OCI-LY7 (cell line): Measurements from ENCODE around the gene HYCC1.

Source experiments
- EZH2phosphoT487 ChIP-seq: fragments of 200-600 bp; sonication (generic); IDR thresholded peaks from 2 replicates; pipeline ENCODE4 v1.6.1; 2018; ENCODE audit warnings: low read depth, borderline replicate concordance, mild to moderate bottlenecking, mixed run types, antibody characterized with exemption, low read length, moderate library complexity, mixed read lengths
- TF ChIP-seq, protein P1 (sequence below): fragments of 200-600 bp; sonication (generic); conservative IDR thresholded peaks from 2 replicates; pipeline ENCODE4 v1.5.1; 2014; ENCODE audit warnings: mild to moderate bottlenecking, antibody characterized with exemption, low read length, moderate library complexity, mixed read lengths

DNA sequence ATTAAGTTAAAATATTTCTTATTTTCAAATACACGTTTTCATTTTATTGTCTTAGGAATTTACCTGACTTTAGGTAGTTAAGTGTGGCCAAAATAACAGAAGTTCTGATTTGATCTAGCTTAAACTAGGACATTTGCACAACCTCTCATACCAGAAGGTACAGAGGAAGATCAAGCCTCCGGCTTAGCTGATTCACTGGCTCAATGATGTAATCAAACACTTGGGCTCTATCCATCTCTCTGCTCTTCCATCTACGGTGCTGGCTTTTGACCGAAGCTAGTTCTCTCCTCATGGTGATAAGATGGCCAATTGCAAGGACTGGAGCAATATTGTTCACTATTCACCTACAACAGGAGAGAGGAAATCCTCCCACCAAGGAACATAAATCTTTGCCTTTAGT lies 12.2 kb upstream of the HYCC1 start:
- TF ChIP-seq, protein P1, sequence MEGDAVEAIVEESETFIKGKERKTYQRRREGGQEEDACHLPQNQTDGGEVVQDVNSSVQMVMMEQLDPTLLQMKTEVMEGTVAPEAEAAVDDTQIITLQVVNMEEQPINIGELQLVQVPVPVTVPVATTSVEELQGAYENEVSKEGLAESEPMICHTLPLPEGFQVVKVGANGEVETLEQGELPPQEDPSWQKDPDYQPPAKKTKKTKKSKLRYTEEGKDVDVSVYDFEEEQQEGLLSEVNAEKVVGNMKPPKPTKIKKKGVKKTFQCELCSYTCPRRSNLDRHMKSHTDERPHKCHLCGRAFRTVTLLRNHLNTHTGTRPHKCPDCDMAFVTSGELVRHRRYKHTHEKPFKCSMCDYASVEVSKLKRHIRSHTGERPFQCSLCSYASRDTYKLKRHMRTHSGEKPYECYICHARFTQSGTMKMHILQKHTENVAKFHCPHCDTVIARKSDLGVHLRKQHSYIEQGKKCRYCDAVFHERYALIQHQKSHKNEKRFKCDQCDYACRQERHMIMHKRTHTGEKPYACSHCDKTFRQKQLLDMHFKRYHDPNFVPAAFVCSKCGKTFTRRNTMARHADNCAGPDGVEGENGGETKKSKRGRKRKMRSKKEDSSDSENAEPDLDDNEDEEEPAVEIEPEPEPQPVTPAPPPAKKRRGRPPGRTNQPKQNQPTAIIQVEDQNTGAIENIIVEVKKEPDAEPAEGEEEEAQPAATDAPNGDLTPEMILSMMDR, result no peak
- no peak for TF ChIP-seq EZH2phosphoT487
